K562 (cell line): ENCODE results near the gene SLC8A1. TPM values are rescaled to one million over a fixed set of nuclear protein-coding genes. Genes with fewer than 3 reads are reported as not detected.

Experiments used
- ATAC-seq: fragments of 200-7000 bp; cut with Tn5 transposase; 3 replicates; pipeline ENCODE4 v1.9.1; 2020; ENCODE audit warnings: moderate library complexity
- BruUV-seq: library from RNA; stranded (reverse); fragments of 400-500 nt; replicated peaks from 2 replicates; lab custom pipeline; 2021; lab: Mats Ljungman, UMichigan
- CTCF ChIA-PET: fragments of 300-600 bp; formaldehyde crosslinking; extraction: SDS; loops from one replicate; lab custom pipeline; 2021; ENCODE audit warnings: low intra/inter-chr PET ratio; lab: Yijun Ruan, JAX
- POLR2A ChIA-PET: fragments of 300-600, 350-650 bp; sonication (Branson Sonifier 250); formaldehyde crosslinking; extraction: SDS; loops from one replicate; lab custom pipeline; 2021; ENCODE audit warnings: antibody characterized with exemption, inconsistent platforms; lab: Yijun Ruan, JAX
- DNase-seq, 4 experiments: peaks; one replicate each; pipeline versions ENCODE4 v3.0.0 to v3.0.0-alpha.2; 2011 to 2018; ENCODE audit warnings: low spot score in 3 of 4, mixed read lengths in 3 of 4; ENCODE audit errors: extremely low read depth in 1 of 4
- FAIRE-seq: peaks from 2 replicates; lab custom pipeline; 2011; peaks lifted over from hg19 to GRCh38; lab: Jason Lieb, UNC
- H2AFZ ChIP-seq: 2 replicates; pipeline ENCODE4 v1.6.0; 2011; ENCODE audit warnings: low read depth, low read length, control low read depth, inconsistent platforms
- H3K27ac ChIP-seq: fragments of 200-600 bp; 3 replicates; pipeline ENCODE4 v1.8.0; 2011; ENCODE audit warnings: low read depth, mild to moderate bottlenecking, control low read depth, inconsistent platforms, low read length, moderate library complexity, mixed read lengths; ENCODE audit errors: extremely low read depth
- H3K27me3 ChIP-seq, 2 experiments: fragments of 300-600 bp in 1 of 2; 2 replicates in 1 of 2; 3 replicates in 1 of 2; pipeline versions ENCODE4 v1.6.0 to v1.8.0; 2011; ENCODE audit warnings: inconsistent platforms in 2 of 2, low read length in 2 of 2, mild to moderate bottlenecking in 1 of 2, mixed read lengths in 1 of 2, moderate library complexity in 1 of 2; ENCODE audit not compliant: control insufficient read depth in 2 of 2, insufficient read depth in 2 of 2
- H3K36me3 ChIP-seq: fragments of 300-600 bp; 3 replicates; pipeline ENCODE4 v1.8.0; 2011; ENCODE audit warnings: mild to moderate bottlenecking, low read length, inconsistent platforms; ENCODE audit not compliant: control insufficient read depth, insufficient read depth
- H3K4me1 ChIP-seq, 2 experiments: fragments of 200-600 bp in 1 of 2; replicated peaks in 1 of 2; 2 replicates in 1 of 2; 3 replicates in 1 of 2; pipeline versions ENCODE4 v1.5.1 to v1.8.0; 2011; ENCODE audit warnings: inconsistent platforms in 2 of 2, low read length in 2 of 2, mild to moderate bottlenecking in 1 of 2, mixed read lengths in 1 of 2, moderate library complexity in 1 of 2; ENCODE audit not compliant: control insufficient read depth in 2 of 2, insufficient read depth in 2 of 2
- H3K4me2 ChIP-seq: 2 replicates; pipeline ENCODE4 v1.6.1; 2011; ENCODE audit warnings: low read length, control low read depth, inconsistent platforms, mixed read lengths; ENCODE audit not compliant: insufficient read depth
- H3K4me3 ChIP-seq: fragments of 200-600 bp; sonication (generic), shearing (Covaris generic); 2 replicates; pipeline ENCODE4 v1.5.1; 2016; ENCODE audit warnings: control low read depth, inconsistent platforms
- H3K79me2 ChIP-seq: fragments of 200-600 bp; 3 replicates; pipeline ENCODE4 v1.8.0; 2011; ENCODE audit warnings: low read length, inconsistent platforms; ENCODE audit not compliant: control insufficient read depth, insufficient read depth
- H3K9ac ChIP-seq, 2 experiments: 2 replicates each; pipeline versions ENCODE4 v1.6.0 to v1.6.1; 2011; ENCODE audit warnings: low read depth in 2 of 2, low read length in 2 of 2, control low read depth in 1 of 2, inconsistent platforms in 1 of 2, mild to moderate bottlenecking in 1 of 2, mixed read lengths in 1 of 2; ENCODE audit not compliant: insufficient read depth in 1 of 2
- H3K9me1 ChIP-seq: one replicate; pipeline ENCODE4 v1.6.0; 2011; ENCODE audit warnings: inconsistent platforms, mild to moderate bottlenecking, low read length, moderate library complexity; ENCODE audit not compliant: control insufficient read depth, insufficient read depth
- H3K9me3 ChIP-seq: replicated peaks from 2 replicates; pipeline ENCODE4 v1.5.1; 2011; ENCODE audit warnings: low read depth, low read length, inconsistent platforms; ENCODE audit not compliant: control insufficient read depth, insufficient read depth
- H4K20me1 ChIP-seq: replicated peaks from 2 replicates; pipeline ENCODE4 v1.6.1; 2011; ENCODE audit warnings: low read length, inconsistent platforms, mixed read lengths; ENCODE audit not compliant: control insufficient read depth, insufficient read depth
- CEBPB ChIP-seq: fragments of 450-650 bp; IDR thresholded peaks from 2 replicates; pipeline ENCODE4 v1.6.1; 2016; ENCODE audit warnings: missing genetic modification characterization, missing compliant biosample characterization
- ETV5 ChIP-seq: sonication (generic); formaldehyde crosslinking; IDR thresholded peaks from 2 replicates; pipeline ENCODE4 v1.4.0; 2020; ENCODE audit warnings: low read depth, mild to moderate bottlenecking, missing genetic modification reagents
- GTF2A2 ChIP-seq: IDR thresholded peaks from 2 replicates; pipeline ENCODE4 v1.6.1; 2016; ENCODE audit warnings: mild to moderate bottlenecking, missing genetic modification characterization, missing compliant biosample characterization
- MCM5 ChIP-seq: fragments of 450-650 bp; IDR thresholded peaks from 2 replicates; pipeline ENCODE4 v1.6.1; 2016; ENCODE audit warnings: low read depth
- NFE2L1 ChIP-seq: fragments of 450-650 bp; IDR thresholded peaks from 2 replicates; pipeline ENCODE4 v1.6.1; 2016; ENCODE audit warnings: missing genetic modification characterization, low read depth, mild to moderate bottlenecking, missing compliant biosample characterization, moderate library complexity, borderline replicate concordance
- SRF ChIP-seq, 2 experiments: fragments of 250-450, 450-650 bp in 1 of 2; sonication (Bioruptor Pico) in 1 of 2; sonication (generic) in 1 of 2; formaldehyde crosslinking; IDR thresholded peaks; 2 replicates each; pipeline versions ENCODE4 v1.5.0 to v1.5.1; 2020 to 2022; ENCODE audit warnings: mild to moderate bottlenecking in 1 of 2, missing genetic modification reagents in 1 of 2
- TCFL5 ChIP-seq: fragments of 250-450 bp; sonication (Bioruptor Pico); conservative IDR thresholded peaks from 2 replicates; pipeline ENCODE4 v1.6.1; 2021; ENCODE audit warnings: mild to moderate bottlenecking, moderate library complexity, matching md5 sums
- WHSC1 ChIP-seq: IDR thresholded peaks from one replicate; pipeline ENCODE4 v1.6.1; 2012; ENCODE audit warnings: low read length, control low read depth, inconsistent platforms
- ZC3H11A ChIP-seq: IDR thresholded peaks from 2 replicates; pipeline ENCODE4 v1.6.1; 2012; ENCODE audit warnings: low read depth, low read length, improper control_type of control experiment
- ZNF12 ChIP-seq: sonication (generic); formaldehyde crosslinking; IDR thresholded peaks from 2 replicates; pipeline ENCODE4 v1.4.0; 2020; ENCODE audit warnings: mild to moderate bottlenecking, missing genetic modification reagents
- ZNF24 ChIP-seq: fragments of 450-650 bp; IDR thresholded peaks from 2 replicates; pipeline ENCODE4 v1.6.1; 2016
- WGBS: fragments of 100-300 bp; shearing (Covaris generic); methylation state at CpG from one replicate; pipeline ENCODE4 v1.1.6; 2016; ENCODE audit warnings: low coverage, mixed read lengths; ENCODE audit not compliant: insufficient coverage; ENCODE audit errors: missing lambda C conversion rate; 5-methylcytosine and 5-hydroxymethylcytosine counted together
- in situ Hi-C: fragments of 300-500 bp; cut with MboI; formaldehyde crosslinking; loops from 4 replicates; pipeline ENCODE4 v1.15.0; 2018; ENCODE audit warnings: inconsistent platforms, mixed read lengths
- intact Hi-C: fragments of 100-400 bp; cut with micrococcal nuclease; formaldehyde crosslinking; loops from 2 replicates; pipeline ENCODE4 v1.14.2; 2022
- polyA plus RNA-seq, 8 experiments: library from polyadenylated mRNA; depleted of rRNA in 4 of 8; stranded (reverse) in 5 of 8; unstranded in 3 of 8; fragments of >200 nt; fragmentation: Nextera tagmentation in 2 of 8; fragmentation: Illumina TruSeq in 1 of 8; extraction: Ambion mirVana in 2 of 8; extraction: Trizol in 1 of 8; gene quantifications; 2 replicates each; pipeline versions ENCODE4 v1.2.1 to v1.2.3, GENCODE V29; 2011 to 2014; ENCODE audit warnings: inconsistent platforms in 1 of 8, missing spikeins in 1 of 8
- total RNA-seq, 7 experiments: library from RNA; depleted of rRNA in 6 of 7; stranded (reverse); fragments of >200 nt in 6 of 7; fragmentation: Illumina TruSeq in 2 of 7; extraction: Trizol in 2 of 7; gene quantifications; 2 replicates each; pipeline versions ENCODE4 v1.2.1 to v1.2.3, GENCODE V29; 2011 to 2021; ENCODE audit warnings: low replicate concordance in 1 of 7
- TF ChIP-seq, protein P1 (sequence below): fragments of 450-650 bp; IDR thresholded peaks from 2 replicates; pipeline ENCODE4 v1.6.1; 2016; ENCODE audit warnings: antibody characterized with exemption
- TF ChIP-seq, protein P2 (sequence below): IDR thresholded peaks from 3 replicates; pipeline ENCODE4 v1.6.1; 2011; ENCODE audit warnings: borderline replicate concordance, mild to moderate bottlenecking; ENCODE audit not compliant: insufficient read length, insufficient read depth
- TF ChIP-seq, protein P3 (sequence below): sonication (generic); formaldehyde crosslinking; IDR thresholded peaks from 2 replicates; pipeline ENCODE4 v1.8.0; 2022; ENCODE audit warnings: mild to moderate bottlenecking, missing genetic modification reagents

SLC8A1 gene
- total and polyA plus RNA-seq, 9 of the 15 experiments (the other 6 are each of a cell fraction or from before 2014, with no cell fraction given) = not detected

DNA sequence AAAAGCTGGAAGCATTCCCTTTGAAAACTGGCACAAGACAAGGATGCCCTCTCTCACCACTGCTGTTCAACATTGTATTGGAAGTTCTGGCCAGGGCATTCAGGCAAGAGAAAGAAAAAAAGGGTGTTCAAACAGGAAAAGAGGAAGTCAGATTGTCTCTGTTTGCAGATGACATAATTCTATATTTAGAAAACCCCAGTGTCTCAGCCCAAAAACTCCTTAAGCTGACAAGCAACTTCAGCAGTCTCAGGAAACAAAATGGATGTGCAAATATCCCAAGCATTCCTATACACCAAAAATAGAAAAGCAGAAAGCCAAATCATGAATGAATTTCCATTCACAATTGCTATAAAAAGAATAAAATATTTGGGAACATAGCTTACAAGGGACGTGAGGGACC is 11.1 kb downstream of the SLC8A1 start:
- Histone ChIP-seq H3K9me3 (no peaks in the 10 kb centered on the region), H3K79me2 (no peaks in the 10 kb centered on the region), H3K27ac (no peak overlapping the region), H4K20me1 (no peaks in the 10 kb centered on the region), H3K9me1 (no peaks in the 10 kb centered on the region), H3K36me3 (no peaks in the 10 kb centered on the region), H2AFZ (no peak overlapping the region), H3K9ac (no peak overlapping the region), H3K4me3 (no peak overlapping the region), H3K27me3 (no peaks in the 10 kb centered on the region)
- ATAC-seq (no peak), FAIRE-seq (no peak)
- WGBS = 6% methylated on average over 1 of the region's 1 CpG
- intact Hi-C loops (no loop called here), in situ Hi-C loops (loop anchor here (25.0 kb wide), 1 partner anchor 854 kb away; no protein-coding TSS in a partner anchor)
- CTCF ChIA-PET = no interaction called here
- no TSS peak for BruUV-seq
- TF ChIP-seq SRF (CRISPR knock-in tag; IDR thresholded peaks at IDR 0.05) = no peak
- no peak for TF ChIP-seq CEBPB (tag)
- TF ChIP-seq ZC3H11A = no peak
- TF ChIP-seq ZNF24 = no peak
- no peak for TF ChIP-seq TCFL5
- TF ChIP-seq GTF2A2 (tag) = no peak
- TF ChIP-seq ETV5 (CRISPR knock-in tag) = no peak
- TF ChIP-seq, all 486 proteins: peak for 0
- no peaks in the 10 kb centered on the region for H3K4me1 ChIP-seq
- no peak overlapping the region for H3K4me2 ChIP-seq
- POLR2A ChIA-PET = no interaction called here
- DNase-seq = no peak

DNA sequence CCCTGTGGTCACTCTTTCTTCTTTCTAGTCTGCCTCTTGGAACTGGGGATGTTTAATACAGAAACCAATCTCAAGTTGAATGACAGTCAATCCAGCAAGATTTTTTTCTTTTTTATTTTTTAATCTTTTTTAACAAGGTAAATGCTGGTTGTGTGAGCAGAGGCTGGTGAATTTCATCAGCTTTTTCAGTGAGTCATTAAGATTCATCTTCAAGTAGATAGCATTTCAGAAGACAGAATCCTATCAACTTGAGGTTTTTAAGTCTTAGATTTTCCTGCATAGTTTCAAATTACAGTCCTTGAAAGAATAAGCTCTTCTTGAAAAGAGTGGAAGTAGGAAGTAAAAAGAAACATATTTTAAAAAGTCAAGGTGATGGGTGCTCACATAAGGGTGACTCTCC is 12.4 kb downstream of the SLC8A1 start:
- no TSS peak for BruUV-seq
- TF ChIP-seq WHSC1 (no peak), ZNF12 (CRISPR knock-in tag) (no peak), MCM5 (no peak), NFE2L1 (no peak)
- TF ChIP-seq, protein P1, sequence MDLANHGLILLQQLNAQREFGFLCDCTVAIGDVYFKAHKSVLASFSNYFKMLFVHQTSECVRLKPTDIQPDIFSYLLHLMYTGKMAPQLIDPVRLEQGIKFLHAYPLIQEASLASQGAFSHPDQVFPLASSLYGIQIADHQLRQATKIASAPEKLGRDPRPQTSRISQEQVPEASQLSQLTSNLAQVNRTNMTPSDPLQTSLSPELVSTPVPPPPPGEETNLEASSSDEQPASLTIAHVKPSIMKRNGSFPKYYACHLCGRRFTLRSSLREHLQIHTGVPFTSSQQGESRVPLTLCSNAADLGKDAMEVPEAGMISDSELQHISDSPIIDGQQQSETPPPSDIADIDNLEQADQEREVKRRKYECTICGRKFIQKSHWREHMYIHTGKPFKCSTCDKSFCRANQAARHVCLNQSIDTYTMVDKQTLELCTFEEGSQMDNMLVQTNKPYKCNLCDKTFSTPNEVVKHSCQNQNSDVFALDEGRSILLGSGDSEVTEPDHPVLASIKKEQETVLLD = no peak
- TF ChIP-seq, protein P2, sequence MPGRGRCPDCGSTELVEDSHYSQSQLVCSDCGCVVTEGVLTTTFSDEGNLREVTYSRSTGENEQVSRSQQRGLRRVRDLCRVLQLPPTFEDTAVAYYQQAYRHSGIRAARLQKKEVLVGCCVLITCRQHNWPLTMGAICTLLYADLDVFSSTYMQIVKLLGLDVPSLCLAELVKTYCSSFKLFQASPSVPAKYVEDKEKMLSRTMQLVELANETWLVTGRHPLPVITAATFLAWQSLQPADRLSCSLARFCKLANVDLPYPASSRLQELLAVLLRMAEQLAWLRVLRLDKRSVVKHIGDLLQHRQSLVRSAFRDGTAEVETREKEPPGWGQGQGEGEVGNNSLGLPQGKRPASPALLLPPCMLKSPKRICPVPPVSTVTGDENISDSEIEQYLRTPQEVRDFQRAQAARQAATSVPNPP = no peak
- TF ChIP-seq, protein P3, sequence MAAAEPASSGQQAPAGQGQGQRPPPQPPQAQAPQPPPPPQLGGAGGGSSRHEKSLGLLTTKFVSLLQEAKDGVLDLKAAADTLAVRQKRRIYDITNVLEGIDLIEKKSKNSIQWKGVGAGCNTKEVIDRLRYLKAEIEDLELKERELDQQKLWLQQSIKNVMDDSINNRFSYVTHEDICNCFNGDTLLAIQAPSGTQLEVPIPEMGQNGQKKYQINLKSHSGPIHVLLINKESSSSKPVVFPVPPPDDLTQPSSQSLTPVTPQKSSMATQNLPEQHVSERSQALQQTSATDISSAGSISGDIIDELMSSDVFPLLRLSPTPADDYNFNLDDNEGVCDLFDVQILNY (CRISPR knock-in tag) = no peak

More for the DNA sequence above, 12.4 kb downstream of the SLC8A1 start:
- DNase-seq (no peak), ATAC-seq (no peak), FAIRE-seq (no peak)
- ChIA-PET CTCF (no interaction called here), POLR2A (interaction anchor here (0.6 kb wide), 1 partner anchor 106 kb away, joined by 3 read pairs; no protein-coding TSS in a partner anchor)
- Histone ChIP-seq H3K27me3 (no peaks in the 10 kb centered on the region), H3K4me3 (no peak overlapping the region), H3K36me3 (no peaks in the 10 kb centered on the region), H3K9me3 (no peaks in the 10 kb centered on the region; the same call in 1 of the 2 replicates), H4K20me1 (no peaks in the 10 kb centered on the region), H3K4me1 (no peaks in the 10 kb centered on the region), H3K4me2 (no peak overlapping the region), H3K9me1 (no peaks in the 10 kb centered on the region), H2AFZ (no peak overlapping the region), H3K79me2 (no peaks in the 10 kb centered on the region), H3K27ac (no peak overlapping the region), H3K9ac (no peak overlapping the region)
- in situ Hi-C loops (loop anchor here (25.0 kb wide), 1 partner anchor 852 kb away; no protein-coding TSS in a partner anchor), intact Hi-C loops (no loop called here)
